HS-5 (cell line): ENCODE data around the gene EDA.

Source experiments
- DNase-seq: peaks from one replicate; pipeline ENCODE4 v3.0.0-alpha.2; 2012; ENCODE audit warnings: low read depth

The EDA gene

DNA sequence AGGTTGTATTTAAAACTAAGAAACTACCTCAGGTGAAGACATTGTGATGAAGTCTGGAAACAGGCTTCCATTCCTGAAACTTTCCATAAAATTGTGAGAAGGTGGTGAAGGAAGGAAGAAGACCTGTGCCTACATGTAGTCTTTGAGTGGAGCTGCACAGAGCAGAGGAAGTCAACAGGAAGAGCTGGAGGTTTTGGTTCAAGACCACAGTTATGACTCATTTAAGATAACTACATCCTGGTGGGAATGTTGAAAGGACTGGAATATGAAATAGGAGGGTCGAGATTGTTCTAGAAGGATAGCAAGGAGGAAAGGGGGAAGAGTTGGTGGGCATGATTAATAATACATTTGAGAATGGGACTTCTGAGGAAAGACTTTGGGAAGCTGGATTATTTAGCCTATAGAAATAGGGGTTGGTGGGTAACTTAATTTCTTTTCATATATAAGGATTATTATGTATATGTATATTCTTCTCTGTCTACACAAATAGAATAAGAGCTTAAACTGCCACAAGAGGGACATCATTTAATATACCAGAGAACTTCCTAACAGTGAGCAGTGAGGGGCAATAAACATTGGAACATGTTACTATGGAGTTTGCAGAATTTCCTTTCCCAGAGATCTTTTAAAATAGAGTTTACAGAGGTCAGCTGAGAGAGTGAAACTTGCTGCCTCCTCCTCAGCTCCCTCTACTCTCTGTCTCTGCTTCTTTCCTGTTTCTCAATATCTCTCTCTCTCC lies 410.4 kb downstream of the EDA start:
- no peak for DNase-seq

DNA sequence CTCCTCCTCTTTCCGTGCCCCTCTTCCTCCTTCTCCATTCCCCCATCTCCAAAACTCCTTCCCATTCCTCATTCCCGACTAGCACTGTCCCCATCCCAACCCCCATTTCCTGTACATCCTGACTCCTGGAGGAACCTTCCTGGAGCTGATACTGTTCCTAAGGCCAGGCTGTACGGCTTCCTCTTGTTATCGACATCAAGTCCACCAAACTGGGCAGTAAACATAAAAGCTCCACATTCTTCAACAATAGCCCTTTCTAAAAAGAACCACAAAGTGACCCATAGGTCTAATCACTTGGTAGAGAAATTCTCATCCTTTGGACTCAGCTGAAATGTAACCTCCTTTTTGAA lies 410.9 kb downstream of the EDA start:
- DNase-seq = no peak

DNA sequence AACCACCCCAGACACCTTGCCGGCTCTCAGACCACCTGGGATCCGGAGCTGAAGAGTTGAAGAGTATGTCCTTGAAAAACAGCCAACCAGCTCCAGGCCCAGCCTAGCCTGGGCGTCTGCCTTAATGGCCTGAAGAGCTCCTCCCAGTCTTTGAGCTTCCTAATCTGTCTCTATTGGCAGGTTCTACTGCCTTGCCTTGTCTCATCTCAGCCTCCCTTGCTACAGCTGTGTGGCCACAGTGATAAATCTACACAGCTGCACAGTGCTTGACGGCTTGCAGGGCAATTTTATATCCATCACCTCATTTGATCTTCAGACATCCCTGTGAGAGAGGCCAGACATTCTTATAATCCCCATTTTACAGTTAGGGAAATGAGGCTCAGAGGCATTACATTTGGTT lies 413.9 kb downstream of the EDA start:
- no peak for DNase-seq

DNA sequence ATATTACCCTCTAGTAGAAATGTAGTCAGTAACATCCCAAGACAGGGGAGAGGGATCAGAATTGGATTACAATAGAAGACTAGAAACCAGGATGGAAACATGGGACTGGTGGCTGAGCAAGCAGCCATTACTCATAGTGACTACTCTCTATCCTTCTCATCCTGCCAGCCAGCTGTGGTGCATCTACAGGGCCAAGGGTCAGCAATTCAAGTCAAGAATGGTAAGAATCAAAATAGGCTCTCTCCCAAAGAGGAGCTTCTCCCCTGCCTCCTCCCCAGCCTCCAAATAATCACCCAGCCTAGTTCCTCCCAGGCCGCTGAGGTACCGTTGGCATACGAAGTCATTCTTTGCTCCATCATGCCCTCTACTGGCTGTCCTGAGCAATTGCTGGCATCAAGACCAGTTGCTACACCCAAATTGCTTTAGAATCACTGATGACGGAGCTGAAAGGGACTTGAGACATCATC lies 414.4 kb downstream of the EDA start:
- no peak for DNase-seq

DNA sequence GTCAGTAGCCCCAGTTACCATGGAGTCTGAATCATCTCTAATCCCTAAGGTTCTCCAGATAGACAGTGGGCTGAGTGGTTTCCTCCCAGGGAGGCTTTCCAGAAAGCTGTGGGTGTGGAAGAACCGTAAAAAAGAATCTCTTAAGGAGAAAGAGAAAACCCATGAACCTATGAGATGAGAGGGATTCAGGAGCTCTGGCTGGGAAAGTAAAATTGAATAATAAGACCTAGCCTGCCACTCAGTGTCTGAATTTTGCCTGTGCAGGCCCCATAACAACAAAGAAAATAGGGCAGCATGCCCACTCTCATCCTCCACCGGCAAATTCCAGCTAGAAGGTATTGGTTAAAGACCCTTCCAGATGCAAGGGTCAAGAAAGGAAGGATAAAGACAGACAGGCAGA lies 416.9 kb downstream of the EDA start:
- no peak for DNase-seq

DNA sequence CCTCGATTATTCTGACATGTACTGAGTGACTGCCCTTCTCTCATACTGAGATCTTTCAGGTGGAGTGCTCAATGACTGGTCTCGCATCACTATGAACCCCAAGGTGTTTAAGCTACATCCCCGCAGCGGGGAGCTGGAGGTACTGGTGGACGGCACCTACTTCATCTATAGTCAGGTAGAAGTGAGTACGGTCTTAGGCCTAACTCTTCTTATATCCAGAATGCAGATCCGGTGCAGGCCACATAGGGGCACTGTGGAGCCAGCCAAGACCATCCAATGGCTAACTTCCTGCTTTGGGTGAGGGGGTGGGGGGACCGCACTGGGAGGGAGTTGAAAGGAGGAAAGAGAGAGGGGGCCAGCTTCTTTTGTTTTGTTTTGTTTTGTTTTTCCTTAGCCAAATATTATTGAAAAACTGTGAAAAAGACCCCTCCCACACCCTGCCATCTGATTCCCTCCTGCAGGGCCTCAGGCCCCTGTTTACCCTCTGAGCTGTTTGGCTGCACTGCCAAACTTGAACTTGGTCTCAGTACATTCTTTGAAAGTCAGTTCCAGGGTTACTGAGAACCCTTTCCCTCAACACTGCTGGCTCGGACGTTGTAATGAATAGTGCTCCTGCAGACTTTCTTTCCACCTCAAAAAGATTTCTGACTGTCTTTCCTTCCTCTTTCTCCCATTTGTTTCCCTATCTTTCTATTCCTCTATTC lies 417.6 kb downstream of the EDA start:
- DNase-seq = no peak

DNA sequence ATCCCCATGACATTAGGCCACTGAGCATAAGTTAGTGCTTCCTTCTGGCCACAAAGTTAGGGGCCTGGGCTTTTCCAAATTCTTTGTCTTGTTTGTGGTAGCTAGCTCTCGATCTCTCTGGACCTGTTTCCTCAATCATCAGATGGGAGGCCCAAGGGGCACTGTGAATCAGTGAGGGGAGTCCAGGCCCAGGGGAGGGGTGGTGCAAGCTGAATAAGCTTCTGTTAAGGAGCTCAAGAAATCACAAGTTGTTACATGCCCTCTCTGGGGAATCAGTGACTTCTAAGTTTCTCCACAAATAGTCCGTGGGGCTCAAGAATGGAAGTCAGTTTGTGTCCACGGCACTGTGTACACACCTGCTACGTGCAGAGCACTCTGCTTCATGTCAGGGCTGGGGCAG lies 418.7 kb downstream of the EDA start:
- DNase-seq = no peak

DNA sequence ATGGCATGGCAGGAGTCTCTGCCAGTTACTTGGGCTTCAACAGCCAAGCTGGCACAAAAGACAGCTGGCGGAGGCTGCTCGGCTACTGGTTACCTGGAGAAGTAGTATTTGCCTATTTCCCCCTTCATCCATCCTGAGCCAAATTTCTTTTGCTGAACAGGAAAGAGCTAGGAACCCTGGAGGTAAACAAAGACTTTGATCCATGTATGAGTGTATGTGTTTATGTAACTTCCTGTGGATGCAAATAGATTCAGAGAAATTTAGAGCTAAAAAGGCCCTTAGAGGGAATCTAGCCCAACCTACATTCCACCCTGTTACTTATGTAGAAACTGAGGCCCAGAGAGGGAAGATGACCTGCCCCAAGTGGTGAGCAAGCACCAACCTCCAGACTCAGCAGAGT lies 422.6 kb downstream of the EDA start:
- no peak for DNase-seq

DNA sequence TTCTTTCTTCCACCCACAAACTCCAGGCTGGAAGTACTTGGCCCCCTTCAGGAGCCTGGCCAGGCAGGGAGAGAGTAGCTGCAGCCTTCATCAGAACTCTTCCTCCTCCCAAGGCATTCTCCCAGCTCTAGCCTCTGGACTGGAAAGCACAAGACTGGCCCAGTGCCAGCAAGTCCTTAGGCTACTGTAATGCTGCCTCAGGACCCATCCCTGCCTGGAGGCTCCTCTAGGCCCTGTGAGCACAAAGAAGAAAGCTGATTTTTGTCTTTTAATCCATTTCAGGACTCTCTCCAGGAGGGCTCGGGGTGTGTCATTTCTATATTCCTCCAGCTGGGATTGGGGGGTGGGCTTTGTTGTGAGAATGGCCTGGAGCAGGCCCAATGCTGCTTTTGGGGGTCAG lies 423.0 kb downstream of the EDA start:
- no peak for DNase-seq

DNA sequence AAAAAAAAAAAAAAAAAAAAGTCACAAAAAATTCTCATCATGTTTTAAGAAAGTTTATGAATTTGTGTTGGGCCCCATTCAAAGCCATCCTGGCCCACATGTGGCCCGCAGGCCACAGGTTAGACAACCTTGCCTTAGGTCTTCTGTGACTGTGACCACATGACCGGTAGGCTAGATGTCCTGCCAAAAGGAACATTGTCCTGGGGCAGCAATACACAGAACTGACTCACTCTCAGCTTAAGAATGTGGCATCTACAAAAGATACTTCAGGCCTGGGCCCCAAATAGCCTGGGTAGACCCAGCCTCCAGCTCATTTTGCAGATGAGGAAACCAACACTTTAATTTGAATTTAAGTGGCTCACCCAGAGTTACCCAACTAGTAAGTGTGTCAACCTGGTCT lies 423.8 kb downstream of the EDA start:
- no peak for DNase-seq

DNA sequence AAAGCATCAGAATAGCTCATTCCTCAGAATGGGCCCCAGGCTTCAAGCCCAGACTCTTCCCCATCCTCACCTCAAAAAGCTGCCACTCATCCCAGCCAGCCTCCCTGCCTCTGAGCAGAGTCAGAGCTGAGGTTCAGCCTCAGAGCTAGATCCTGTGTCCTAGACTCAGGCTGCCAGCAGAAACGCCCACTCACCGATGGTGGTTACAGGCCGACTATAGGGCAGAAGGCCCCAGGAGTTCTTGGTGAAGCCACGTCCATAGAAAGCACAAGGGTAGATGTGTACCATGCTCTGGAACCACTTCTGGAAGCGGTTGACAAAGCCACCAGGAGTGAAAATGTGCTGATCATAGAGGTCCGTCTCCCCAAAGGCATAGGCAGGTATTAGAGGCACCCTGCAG lies 426.1 kb downstream of the EDA start:
- no peak for DNase-seq

DNA sequence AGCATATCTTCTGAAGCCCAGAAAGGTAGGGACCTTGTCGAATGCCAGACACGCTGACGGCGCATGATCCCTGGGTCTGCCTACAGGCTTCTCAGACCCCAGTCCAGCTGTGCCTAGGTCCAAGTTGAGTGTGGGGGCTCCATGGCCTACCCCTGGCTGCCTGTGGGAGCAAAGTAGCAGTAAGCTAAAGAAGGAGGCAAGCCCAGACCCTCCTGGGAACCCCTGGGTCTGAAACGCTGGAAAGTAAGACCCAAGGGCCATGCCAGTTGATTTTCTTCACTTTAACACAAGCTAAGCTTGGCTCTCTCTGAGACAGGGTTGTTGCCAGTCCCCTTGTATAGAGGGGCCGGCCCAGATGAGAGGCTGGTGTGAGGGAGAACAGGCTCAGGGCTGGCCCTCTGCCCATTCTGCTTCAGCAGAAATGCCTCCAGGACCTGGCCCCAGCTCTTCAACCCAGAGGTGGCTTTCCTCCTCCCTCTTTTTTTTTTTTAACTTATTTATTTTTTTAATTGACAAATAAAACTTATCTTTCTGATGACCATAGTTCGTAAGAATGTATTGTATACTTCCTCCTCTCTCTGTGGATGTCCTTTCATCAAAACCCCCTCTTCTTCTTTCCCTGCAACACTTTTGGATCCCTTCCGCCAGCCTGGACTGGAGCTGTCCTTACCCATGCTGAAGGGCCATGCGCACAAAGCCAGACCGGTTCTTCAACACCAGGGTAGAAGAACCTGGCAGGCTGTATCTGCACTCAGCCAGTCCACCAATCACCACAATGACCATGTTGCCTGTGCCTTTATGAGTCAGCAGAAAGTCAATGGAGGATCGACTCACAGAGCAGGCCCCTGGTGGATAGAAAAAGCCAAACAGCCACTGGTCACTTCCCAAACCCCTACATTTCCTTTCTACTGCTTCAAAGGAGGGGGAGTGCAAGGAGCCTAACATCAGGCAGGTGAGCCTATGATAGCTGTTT lies 426.8 kb downstream of the EDA start:
- no peak for DNase-seq

DNA sequence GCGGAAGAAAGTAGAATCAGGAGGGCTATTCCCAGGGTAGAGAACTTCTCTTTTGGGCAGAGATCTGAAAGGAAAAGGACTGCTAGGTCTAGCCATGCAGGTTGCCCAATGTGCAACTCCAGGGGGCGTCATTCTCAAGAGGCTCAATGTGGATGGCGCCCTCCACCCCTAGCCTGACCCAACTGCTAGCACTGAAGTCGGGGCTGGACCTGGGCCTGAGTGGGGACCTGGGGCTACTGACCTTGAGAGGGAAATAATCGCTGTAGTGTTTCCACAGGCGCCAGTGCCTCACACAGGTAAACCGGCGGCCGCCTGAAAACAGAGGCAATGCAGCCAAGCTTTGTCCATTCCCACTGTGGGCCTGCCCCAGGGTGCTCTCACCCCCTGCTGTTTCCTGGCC lies 427.8 kb downstream of the EDA start:
- DNase-seq = no peak

DNA sequence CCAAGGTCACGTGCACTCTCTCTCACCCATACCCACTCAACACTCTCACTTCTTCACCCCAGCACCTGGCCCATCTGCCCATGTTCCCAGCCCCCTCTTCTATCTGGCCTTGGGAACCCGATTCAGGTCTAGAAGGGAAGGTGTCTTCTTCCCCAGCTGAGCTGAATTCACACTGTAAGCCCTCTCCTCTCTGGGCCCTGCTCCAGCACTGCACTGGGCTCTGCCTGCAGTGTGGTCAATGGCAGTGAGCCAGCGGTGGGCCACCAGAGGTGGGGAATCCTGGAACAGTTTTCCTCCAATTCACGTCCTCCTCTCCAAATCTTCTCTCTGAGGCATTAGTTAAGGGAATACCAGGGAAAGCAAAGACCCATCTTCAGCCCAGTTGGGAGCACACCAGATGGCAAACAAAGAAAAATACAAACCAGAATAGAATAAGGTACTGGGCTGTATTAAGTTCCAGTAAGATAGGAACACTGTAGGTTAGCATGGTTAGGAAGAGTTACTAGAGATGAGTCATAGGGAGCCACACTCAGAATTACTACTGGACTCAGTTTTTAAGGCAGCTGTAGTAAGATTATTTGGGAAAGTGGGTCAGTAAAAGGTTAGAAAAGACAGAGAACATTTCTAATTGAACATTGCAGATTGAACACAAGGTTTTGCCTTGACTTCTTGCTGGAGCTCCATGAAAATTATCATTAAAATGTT lies 428.8 kb downstream of the EDA start:
- DNase-seq = no peak

DNA sequence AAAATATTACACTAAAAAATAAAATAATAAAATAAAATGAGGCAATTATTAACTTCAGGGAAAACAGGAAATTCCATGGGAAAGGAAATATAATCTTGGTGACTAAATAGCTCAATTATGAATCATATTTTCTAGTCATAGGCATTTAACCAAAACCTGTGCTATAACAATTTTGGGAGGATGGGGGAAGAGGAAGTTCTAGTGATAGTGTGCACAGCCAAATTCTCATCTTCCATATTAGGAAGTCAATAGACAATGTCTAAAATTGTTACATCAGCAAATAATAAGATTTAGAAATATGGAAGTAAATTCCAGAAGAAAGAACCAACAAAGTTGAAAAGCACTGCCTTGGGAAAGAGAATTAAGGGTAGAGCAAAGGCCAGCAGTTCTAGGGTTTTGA lies 431.1 kb downstream of the EDA start:
- peak; percentile 32 for DNase-seq

DNA sequence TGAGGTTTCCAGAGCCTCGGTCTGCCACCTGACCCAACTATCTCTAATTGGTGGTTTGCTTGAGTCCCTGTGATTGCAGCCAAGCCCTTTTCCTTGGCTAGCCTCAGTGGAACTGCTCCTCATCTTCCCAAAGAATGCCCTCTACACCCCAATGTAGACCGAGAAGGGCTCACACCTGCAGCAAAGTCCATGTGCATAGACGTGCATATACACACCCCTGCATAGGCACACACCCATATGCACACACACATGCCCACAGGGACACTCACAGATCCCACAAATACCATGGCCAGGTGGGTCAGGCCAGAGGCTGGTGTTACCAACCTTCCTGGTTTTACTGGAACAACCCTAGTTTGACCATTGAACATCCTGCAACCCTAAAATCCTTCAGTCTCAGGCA lies 433.5 kb downstream of the EDA start:
- no peak for DNase-seq

DNA sequence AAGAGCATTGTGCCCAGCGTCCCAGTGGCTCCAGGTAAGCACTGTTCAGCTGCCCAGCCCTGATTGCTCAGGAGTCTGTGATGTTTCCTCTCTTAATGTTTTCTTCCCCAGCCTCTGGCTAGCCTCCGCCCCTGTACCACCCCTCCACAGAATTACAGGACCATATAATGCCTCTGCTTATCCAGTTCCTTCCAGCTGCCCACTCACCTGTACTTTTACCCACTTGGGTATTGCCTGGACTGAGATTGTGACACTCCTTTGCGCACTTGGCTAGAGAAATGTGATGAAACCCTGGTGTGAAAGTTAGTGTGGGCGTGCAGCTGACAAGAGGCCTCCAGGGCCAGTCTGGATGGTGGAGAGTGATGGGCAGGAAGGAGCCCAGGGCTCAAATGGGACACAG lies 434.0 kb downstream of the EDA start, which contains the start of gene AWAT2:
AWAT2 (minus strand) TSS at position 14 of the 400 bp plus-strand sequence; CDS start at position 8, 6 bp downstream.
- DNase-seq = no peak

DNA sequence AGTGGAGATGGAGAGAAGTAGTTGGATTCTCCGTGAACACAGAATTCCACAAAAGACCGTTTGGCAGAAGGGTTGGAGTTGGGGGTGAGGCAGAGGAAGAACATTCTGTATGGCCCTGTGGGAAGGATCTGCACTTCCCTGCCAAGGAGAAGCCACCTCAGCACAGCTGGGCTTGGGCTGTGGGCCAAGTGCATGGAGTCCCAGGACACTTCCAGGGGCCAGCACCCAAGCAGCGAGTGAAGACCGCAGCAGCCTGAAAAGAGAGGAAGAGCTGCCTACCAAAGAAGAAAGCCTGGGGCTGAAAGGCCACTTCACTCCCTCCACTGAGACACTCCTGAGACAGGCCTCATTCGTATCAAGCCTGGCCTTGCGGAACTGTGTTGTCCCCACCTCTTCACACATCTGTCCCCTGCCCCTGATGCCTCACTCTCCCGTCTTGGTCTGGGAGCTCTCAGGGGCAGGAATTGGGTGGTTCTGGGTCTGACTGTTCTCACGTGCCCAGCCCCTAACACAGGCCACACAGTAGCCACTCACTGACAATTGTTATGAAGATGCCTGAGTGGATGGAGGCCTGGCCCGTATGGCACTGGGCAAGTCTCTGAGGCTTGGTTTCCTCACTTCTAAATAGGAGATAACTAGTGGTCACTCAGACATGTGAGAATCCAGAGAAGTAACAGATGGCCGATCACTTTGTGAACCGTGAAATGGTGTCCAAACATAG lies 437.1 kb downstream of the EDA start:
- DNase-seq = no peak

DNA sequence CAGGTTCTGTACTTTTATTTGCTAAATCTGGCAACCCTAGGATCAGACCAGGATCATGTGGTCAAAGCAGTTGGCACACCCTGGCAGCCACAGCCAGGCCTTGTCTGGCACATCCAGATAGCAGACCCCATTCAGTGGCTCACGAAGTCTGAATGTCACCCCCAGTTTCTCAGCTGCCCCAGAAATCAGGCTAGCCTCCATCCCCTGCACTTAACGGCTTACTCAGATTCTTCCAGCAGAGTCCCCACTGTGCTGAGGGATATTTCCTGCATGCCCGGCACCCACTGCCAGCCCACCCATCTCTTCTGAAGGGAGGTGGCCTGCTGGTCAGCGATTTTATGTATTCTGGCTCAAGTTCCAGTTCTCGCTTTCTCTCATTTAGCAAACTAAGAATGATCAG lies 438.5 kb downstream of the EDA start:
- DNase-seq = no peak

DNA sequence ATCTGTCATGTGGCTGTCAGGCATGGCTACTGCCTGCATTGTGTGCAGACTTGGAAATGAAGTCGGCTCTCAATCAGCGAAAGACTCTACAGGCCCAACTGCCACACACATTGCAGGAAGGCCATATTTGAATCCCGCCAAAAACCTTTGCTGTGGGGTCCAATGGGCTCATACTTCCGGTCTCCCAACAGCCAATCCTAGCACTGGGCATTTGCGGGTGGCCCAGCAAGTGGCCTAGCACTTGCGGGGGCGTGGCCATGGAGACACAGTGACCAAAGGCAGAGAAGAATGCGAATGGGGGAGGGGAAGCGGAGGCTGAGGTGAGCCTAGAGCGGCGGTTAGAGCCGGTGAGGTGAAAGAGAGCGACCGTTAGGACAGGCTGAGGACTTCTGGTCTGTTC lies 446.2 kb downstream of the EDA start, which contains the start of gene OTUD6A:
OTUD6A (plus strand) TSS at position 382 of the 400 bp plus-strand sequence. CDS start 68 bp downstream, outside the sequence.
- no peak for DNase-seq

DNA sequence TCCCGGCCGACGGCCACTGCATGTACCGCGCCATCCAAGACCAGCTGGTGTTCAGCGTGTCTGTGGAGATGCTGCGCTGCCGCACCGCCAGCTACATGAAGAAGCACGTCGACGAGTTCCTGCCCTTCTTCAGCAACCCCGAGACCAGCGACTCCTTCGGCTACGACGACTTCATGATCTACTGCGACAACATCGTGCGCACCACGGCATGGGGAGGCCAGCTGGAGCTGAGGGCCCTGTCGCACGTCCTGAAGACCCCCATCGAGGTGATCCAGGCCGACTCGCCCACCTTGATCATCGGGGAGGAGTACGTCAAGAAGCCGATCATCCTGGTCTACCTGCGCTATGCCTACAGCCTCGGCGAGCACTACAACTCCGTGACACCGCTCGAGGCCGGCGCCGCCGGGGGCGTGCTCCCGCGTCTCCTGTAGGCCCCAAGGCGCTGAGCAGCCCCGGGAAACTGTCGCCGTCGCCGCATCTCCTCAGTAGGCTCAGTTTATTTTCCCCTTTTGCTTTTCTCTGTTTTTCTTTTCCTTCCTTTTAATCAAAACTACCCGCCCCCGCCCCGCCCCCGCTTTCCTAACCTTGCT lies 447.1 kb downstream of the EDA start:
- no peak for DNase-seq
